ENCODE data around the gene SPRY4.

The SPRY4 gene

DNA sequence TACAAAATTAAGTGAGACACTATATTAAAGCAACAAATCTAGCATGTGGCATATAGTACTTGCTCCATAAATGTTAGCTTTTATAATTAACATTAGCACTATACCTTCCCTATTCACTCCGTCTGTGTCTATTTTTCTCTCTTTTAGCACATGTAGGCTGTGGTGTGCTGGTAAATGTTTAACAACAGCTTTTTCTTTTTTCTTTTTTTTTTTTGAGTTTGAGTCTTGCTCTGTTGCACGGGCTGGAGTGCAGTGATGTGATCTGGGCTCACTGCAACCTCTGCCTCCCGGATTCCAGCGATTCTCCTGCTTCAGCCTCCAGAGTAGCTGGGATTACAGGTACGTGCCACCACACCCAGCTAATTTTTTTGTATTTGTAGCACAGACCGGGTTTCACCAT is 62.1 kb downstream of the SPRY4 start:
- no peak overlapping the region for H3K4me3 Mint-ChIP-seq

More for the DNA sequence above, 62.1 kb downstream of the SPRY4 start:
- H3K4me1 Mint-ChIP-seq (ENCODE audit: low read depth): no peaks in the 10 kb centered on the region
- no peak overlapping the region for H3K27ac Mint-ChIP-seq
- no peaks in the 10 kb centered on the region for H3K36me3 Mint-ChIP-seq (ENCODE audit: low read depth)
- H3K9me3 Mint-ChIP-seq: no peaks in the 10 kb centered on the region
- peaks cover 31% of the 10 kb centered on the region for H3K27me3 Mint-ChIP-seq
- intact Hi-C loops (cut with micrococcal nuclease): no loop called here
